Kidney (tissue), 14 donors: ENCODE results near the gene WNT7A. TPM values are rescaled to one million over a fixed set of nuclear protein-coding genes. Genes with fewer than 3 reads are reported as not detected.
A peak's percentile ranks its signal among the peaks of the same experiment; 100 is the strongest.

ENCODE experiments used
- DNase-seq, 5 donors: peaks; one replicate each; pipeline ENCODE4 v3.0.0-alpha.2; 2013 to 2020
- FAIRE-seq: peaks from 2 replicates; lab custom pipeline; 2012; peaks lifted over from hg19 to GRCh38; lab: Jason Lieb, UNC
- H3K27ac ChIP-seq, 2 donors: one replicate each; pipeline ENCODE4 v1.7.0; 2013; ENCODE audit warnings: low read depth in 2 of 2, low read length in 2 of 2, inconsistent platforms in 1 of 2
- H3K27me3 ChIP-seq: one replicate; pipeline ENCODE4 v1.7.1; 2013; ENCODE audit warnings: low read length, inconsistent platforms; ENCODE audit not compliant: control insufficient read depth, insufficient read depth
- H3K36me3 ChIP-seq, 3 donors: one replicate each; pipeline versions ENCODE4 v1.7.0 to v1.7.1; 2013; ENCODE audit warnings: low read length in 3 of 3, control low read depth in 1 of 3, inconsistent platforms in 1 of 3; ENCODE audit not compliant: insufficient read depth in 3 of 3, control insufficient read depth in 2 of 3
- H3K4me1 ChIP-seq, 3 donors: one replicate each; pipeline versions ENCODE4 v1.7.0 to v1.7.1; 2013; ENCODE audit warnings: low read length in 3 of 3, inconsistent platforms in 1 of 3, low read depth in 1 of 3; ENCODE audit not compliant: control insufficient read depth in 2 of 3, insufficient read depth in 2 of 3
- H3K4me3 ChIP-seq, 3 donors: one replicate each; pipeline versions ENCODE4 v1.7.0 to v1.8.1; 2013; ENCODE audit warnings: low read length in 3 of 3, control low read depth in 1 of 3, inconsistent platforms in 1 of 3
- H3K9ac ChIP-seq, 3 donors: one replicate each; pipeline versions ENCODE4 v1.7.0 to v1.7.1; 2013; ENCODE audit warnings: low read length in 3 of 3, control low read depth in 1 of 3, inconsistent platforms in 1 of 3
- H3K9me3 ChIP-seq, 3 donors: one replicate each; pipeline versions ENCODE4 v1.7.0 to v1.7.1; 2013; ENCODE audit warnings: low read length in 3 of 3, control low read depth in 1 of 3, inconsistent platforms in 1 of 3; ENCODE audit not compliant: control insufficient read depth in 2 of 3, insufficient read depth in 1 of 3
- intact Hi-C: fragments of 100-400 bp; cut with DNase I; formaldehyde crosslinking; loops from one replicate; pipeline ENCODE4 v1.11.1; 2022
- polyA plus RNA-seq: library from polyadenylated mRNA; stranded (reverse); fragments of 350-450 nt; fragmentation: Illumina TruSeq; extraction: RNeasy Lipid Tissue Mini Kit (QIAGEN cat#74804); gene quantifications from one replicate; pipeline ENCODE4 v1.2.3, GENCODE V29; 2014; ENCODE audit warnings: low read depth, low replicate concordance; ENCODE audit not compliant: insufficient read depth
- total RNA-seq: library from RNA; stranded (reverse); fragmentation: NEBNext Ultra II Directional; extraction: Animal tissue kit (Norgen Biotek cat#: 25700); gene quantifications from one replicate; pipeline ENCODE4 v1.2.1, GENCODE V29; 2021
- TF ChIP-seq, protein P1 (sequence below): IDR thresholded peaks from 3 replicates; pipeline ENCODE4 v1.5.1; 2012; ENCODE audit warnings: mild to moderate bottlenecking, moderate library complexity, borderline replicate concordance; ENCODE audit not compliant: insufficient read depth; ENCODE audit errors: extremely low read depth
- donor health status: control.
- donor health status: control.
- donor health status: control.
- donor health status: control.
- donor health status: control.
- donor health status: DM: yes; HTN: yes; CAD: no.
- donor health status: Normal renal cell carcinoma (clear cell type).

The WNT7A gene
- total and polyA plus RNA-seq, 2 donors from 2014 or later, result 0.13 to 3.3 TPM

DNA sequence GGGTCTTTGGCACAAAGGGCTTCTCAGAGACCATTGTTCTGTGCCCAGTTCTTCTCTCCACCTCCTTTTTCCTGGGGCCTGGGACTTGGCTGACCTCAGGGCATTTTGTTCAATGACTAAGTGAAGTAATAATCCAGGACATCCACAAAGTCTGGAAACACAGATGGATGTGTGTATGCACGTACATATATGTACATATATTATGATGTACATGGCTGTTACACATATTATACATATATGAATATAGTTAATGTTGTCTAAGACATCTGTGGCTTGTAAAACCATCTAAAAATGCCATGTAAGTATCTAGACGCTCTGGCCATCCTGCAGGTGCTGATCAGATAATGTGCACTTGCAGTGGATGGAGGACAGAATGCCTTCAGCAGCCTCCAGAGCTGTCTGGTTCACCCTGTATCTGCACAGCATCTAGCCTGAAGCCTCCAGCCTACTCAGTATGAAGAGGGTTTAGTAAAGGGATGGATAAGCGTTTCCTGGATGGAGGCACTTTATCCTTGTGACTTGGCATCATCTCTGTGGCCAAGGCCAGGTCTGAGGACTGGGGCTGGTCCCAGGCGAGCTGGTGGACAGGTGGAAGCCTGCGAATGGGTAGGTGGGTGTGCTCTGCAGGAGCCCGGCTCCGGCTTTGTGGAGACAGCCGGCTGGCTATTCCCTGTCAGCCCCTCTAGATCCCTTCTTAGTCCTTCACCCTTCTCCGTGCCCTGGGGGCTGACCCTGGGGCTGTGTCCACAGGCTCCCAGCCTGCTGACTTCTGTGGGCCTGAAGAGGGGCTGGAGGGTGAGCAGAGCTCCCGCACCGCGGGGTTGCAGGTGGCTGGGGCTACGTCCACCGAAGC lies 88.4 kb downstream of the WNT7A start:
- FAIRE-seq, result no peak
- no peak for DNase-seq
- TF ChIP-seq, protein P1, sequence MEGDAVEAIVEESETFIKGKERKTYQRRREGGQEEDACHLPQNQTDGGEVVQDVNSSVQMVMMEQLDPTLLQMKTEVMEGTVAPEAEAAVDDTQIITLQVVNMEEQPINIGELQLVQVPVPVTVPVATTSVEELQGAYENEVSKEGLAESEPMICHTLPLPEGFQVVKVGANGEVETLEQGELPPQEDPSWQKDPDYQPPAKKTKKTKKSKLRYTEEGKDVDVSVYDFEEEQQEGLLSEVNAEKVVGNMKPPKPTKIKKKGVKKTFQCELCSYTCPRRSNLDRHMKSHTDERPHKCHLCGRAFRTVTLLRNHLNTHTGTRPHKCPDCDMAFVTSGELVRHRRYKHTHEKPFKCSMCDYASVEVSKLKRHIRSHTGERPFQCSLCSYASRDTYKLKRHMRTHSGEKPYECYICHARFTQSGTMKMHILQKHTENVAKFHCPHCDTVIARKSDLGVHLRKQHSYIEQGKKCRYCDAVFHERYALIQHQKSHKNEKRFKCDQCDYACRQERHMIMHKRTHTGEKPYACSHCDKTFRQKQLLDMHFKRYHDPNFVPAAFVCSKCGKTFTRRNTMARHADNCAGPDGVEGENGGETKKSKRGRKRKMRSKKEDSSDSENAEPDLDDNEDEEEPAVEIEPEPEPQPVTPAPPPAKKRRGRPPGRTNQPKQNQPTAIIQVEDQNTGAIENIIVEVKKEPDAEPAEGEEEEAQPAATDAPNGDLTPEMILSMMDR, result no peak
- no peak overlapping the region for H3K9ac ChIP-seq
- no peaks in the 10 kb centered on the region for H3K36me3 ChIP-seq
- no peaks in the 10 kb centered on the region for H3K4me1 ChIP-seq
- no peaks in the 10 kb centered on the region for H3K9me3 ChIP-seq
- no peak overlapping the region for H3K27ac ChIP-seq
- intact Hi-C loops, result no loop called here
- no peak overlapping the region for H3K4me3 ChIP-seq
- H3K27me3 ChIP-seq, result no peaks in the 10 kb centered on the region

DNA sequence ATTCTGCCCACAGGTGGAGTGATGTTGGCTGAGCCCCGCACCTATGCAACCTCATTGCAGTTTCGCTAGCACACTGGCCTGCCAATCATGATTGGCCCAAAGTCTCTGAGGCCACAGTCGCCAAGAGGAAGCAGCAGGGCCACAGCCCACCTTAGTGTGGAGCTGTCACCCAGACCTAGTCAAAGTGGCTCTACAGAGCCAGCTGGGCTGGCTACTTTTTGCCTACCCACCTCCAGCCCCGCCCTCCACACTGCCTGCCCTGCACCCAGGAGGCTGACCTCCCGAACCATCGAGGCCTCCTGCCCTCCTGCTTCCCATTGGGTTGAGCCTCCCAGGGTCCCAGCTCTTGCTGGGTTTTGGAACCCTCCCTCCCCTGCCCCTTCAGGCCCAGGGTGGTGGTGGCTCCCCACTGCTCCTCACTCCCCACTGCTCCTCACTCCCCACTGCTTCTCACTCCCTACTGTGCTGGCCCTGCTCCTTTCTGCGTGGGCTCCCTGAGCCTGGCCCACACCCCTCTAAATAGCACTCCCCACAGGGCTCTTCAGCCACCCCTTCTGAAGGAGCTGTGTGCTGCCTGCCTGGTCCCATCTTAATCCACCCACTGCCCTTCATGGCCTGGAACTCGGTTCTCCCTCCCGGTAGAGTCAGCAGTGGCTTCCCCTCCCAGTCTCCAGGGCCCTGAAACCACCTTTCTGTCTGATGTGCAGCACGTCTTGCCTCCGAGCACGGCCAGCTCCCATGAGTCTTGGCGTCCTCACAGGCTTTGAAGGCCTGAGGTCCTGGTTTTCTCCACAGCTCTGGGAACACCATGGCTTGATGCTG lies 89.3 kb downstream of the WNT7A start:
- DNase-seq (peak in 1 of 5 donors; percentile 43), FAIRE-seq (no peak)
- no peaks in the 10 kb centered on the region for H3K4me1 ChIP-seq
- H3K27me3 ChIP-seq, result no peaks in the 10 kb centered on the region
- no peak overlapping the region for H3K27ac ChIP-seq
- intact Hi-C loops, result no loop called here
- TF ChIP-seq, protein P1, result no peak
- H3K4me3 ChIP-seq, result no peak overlapping the region
- H3K9ac ChIP-seq, result no peak overlapping the region
- no peaks in the 10 kb centered on the region for H3K9me3 ChIP-seq
- H3K36me3 ChIP-seq, result no peaks in the 10 kb centered on the region

DNA sequence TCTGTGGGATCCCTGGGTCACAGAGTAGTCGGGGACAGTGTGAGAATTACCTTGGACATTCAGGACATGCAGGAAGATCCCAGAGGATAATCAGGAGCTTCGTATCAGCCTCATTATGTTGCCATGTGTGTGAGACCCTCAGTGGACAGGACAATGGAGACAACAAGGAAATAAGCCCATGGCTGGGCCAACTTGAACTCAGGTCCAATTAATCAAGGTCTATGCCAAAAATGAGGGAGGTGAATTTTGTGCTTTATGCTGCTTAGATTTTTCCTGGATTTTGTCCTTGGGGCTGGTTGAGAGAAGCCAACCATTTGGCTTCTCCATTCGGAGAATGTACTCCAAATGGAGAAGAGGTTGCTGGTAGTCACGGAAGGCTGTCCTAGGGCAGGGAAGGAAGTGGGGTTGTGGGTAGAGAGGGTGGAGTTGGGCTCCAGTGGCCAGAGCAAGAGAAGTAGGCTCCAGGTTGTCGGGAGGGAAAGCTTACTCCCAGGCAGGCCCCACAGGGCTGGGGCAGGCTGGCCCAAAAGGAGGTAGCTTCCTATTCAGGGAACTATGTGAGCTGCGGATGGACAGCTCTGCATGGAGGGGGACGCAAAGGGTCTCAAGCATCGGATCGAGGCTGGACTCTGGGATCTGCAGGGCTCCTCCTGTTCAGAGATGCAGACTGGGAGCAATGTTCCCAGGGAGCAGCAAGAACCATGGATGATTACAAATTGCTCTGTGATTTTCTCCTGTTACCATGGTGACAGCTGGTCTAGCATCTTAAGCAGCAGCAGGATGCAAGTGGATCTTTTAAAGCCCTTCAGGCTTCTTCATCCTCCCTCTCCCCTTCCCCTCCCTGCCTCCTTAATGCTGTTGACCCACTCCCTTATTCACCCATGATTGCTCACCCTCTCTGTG lies 91.1 kb downstream of the WNT7A start:
- Histone ChIP-seq H3K9me3 (no peaks in the 10 kb centered on the region), H3K27ac (no peak overlapping the region), H3K4me1 (no peaks in the 10 kb centered on the region), H3K36me3 (no peaks in the 10 kb centered on the region), H3K4me3 (no peak overlapping the region), H3K27me3 (no peaks in the 10 kb centered on the region), H3K9ac (no peak overlapping the region)
- FAIRE-seq (no peak), DNase-seq (peak in 2 of 5 donors; percentile 9 to 61)
- TF ChIP-seq, protein P1, result no peak
- intact Hi-C loops, result no loop called here
